Astrocyte (in vitro differentiated cells and primary cell): ENCODE results near the gene SDK1. TPM values are rescaled to one million over a fixed set of nuclear protein-coding genes. Genes with fewer than 3 reads are reported as not detected.

ENCODE experiments used
- DNase-seq: peaks from one replicate; pipeline ENCODE4 v3.0.0-alpha.2; 2010; ENCODE audit warnings: low read depth
- FAIRE-seq: peaks from 2 replicates; lab custom pipeline; 2011; peaks lifted over from hg19 to GRCh38; lab: Jason Lieb, UNC
- H2AFZ ChIP-seq: 2 replicates; pipeline ENCODE4 v1.6.0; 2012; ENCODE audit warnings: low read depth, low read length, inconsistent platforms
- H3K27ac ChIP-seq: 2 replicates; pipeline ENCODE4 v1.5.1; 2011; ENCODE audit warnings: low read depth, low read length, inconsistent platforms
- H3K27me3 ChIP-seq: 2 replicates; pipeline ENCODE4 v1.6.0; 2011; ENCODE audit warnings: low read length, inconsistent platforms; ENCODE audit not compliant: insufficient read depth
- H3K36me3 ChIP-seq: 2 replicates; pipeline ENCODE4 v1.5.1; 2011; ENCODE audit warnings: low read length, inconsistent platforms; ENCODE audit not compliant: insufficient read depth
- H3K4me1 ChIP-seq: 2 replicates; pipeline ENCODE4 v1.5.1; 2011; ENCODE audit warnings: low read length, inconsistent platforms; ENCODE audit not compliant: insufficient read depth
- H3K4me2 ChIP-seq: 2 replicates; pipeline ENCODE4 v1.6.0; 2012; ENCODE audit warnings: low read length, inconsistent platforms
- H3K4me3 ChIP-seq: 2 replicates; pipeline ENCODE4 v1.5.1; 2011; ENCODE audit warnings: low read depth, mild to moderate bottlenecking, low read length, inconsistent platforms; ENCODE audit not compliant: insufficient read depth
- H3K79me2 ChIP-seq: 2 replicates; pipeline ENCODE4 v1.6.0; 2012; ENCODE audit warnings: mild to moderate bottlenecking, low read length, inconsistent platforms; ENCODE audit not compliant: insufficient read depth
- H3K9ac ChIP-seq: 2 replicates; pipeline ENCODE4 v1.6.0; 2012; ENCODE audit warnings: mild to moderate bottlenecking, low read length, inconsistent platforms
- H3K9me3 ChIP-seq: 2 replicates; pipeline ENCODE4 v1.5.1; 2012; ENCODE audit warnings: low read depth, mild to moderate bottlenecking, low read length, inconsistent platforms; ENCODE audit not compliant: insufficient read depth
- H4K20me1 ChIP-seq: 2 replicates; pipeline ENCODE4 v1.6.0; 2012; ENCODE audit warnings: low read length, inconsistent platforms; ENCODE audit not compliant: insufficient read depth
- H3K27ac Mint-ChIP-seq: one replicate; pipeline ENCODE4 v1.8.0; 2021; ENCODE audit warnings: mild to moderate bottlenecking, mixed read lengths; ENCODE audit not compliant: unreplicated experiment
- H3K27me3 Mint-ChIP-seq: one replicate; pipeline ENCODE4 v1.8.0; 2021; ENCODE audit warnings: low read depth, mixed read lengths; ENCODE audit not compliant: unreplicated experiment
- H3K36me3 Mint-ChIP-seq: one replicate; pipeline ENCODE4 v1.8.0; 2021; ENCODE audit warnings: low read depth, mixed read lengths; ENCODE audit not compliant: unreplicated experiment
- H3K4me1 Mint-ChIP-seq: one replicate; pipeline ENCODE4 v1.8.0; 2021; ENCODE audit warnings: low read depth, mixed read lengths; ENCODE audit not compliant: unreplicated experiment
- H3K4me3 Mint-ChIP-seq: one replicate; pipeline ENCODE4 v1.8.0; 2021; ENCODE audit warnings: mild to moderate bottlenecking, moderate library complexity, mixed read lengths; ENCODE audit not compliant: unreplicated experiment
- H3K9me3 Mint-ChIP-seq: one replicate; pipeline ENCODE4 v1.8.0; 2021; ENCODE audit warnings: mild to moderate bottlenecking, mixed read lengths; ENCODE audit not compliant: unreplicated experiment
- EZH2 ChIP-seq: IDR thresholded peaks from 2 replicates; pipeline ENCODE4 v1.6.1; 2012; ENCODE audit warnings: mild to moderate bottlenecking, low read length, inconsistent platforms; ENCODE audit not compliant: insufficient read depth
- total RNA-seq: library from RNA; stranded (reverse); gene quantifications from 2 replicates; pipeline ENCODE4 v1.2.1, GENCODE V29; 2021
- TF ChIP-seq, protein P1 (sequence below): IDR thresholded peaks from 2 replicates; pipeline ENCODE4 v1.5.1; 2011; ENCODE audit warnings: low read depth, mild to moderate bottlenecking, inconsistent platforms, low read length, moderate library complexity; ENCODE audit not compliant: insufficient read depth

Gene SDK1
- total RNA-seq, 1 donor from 2014 or later, result 4.2 TPM

- Histone ChIP-seq H3K9me3 (peaks cover 2% of the 10 kb centered on the region), H3K36me3 (no peaks in the 10 kb centered on the region), H3K4me3 (no peak overlapping the region), H4K20me1 (no peaks in the 10 kb centered on the region), H3K9ac (no peak overlapping the region), H2AFZ (no peak overlapping the region), H3K27me3 (no peaks in the 10 kb centered on the region), H3K27ac (no peak overlapping the region), H3K4me2 (no peak overlapping the region), H3K4me1 (peaks cover 6% of the 10 kb centered on the region), H3K79me2 (no peaks in the 10 kb centered on the region)
- no peak for DNase-seq
- TF ChIP-seq, protein P1, sequence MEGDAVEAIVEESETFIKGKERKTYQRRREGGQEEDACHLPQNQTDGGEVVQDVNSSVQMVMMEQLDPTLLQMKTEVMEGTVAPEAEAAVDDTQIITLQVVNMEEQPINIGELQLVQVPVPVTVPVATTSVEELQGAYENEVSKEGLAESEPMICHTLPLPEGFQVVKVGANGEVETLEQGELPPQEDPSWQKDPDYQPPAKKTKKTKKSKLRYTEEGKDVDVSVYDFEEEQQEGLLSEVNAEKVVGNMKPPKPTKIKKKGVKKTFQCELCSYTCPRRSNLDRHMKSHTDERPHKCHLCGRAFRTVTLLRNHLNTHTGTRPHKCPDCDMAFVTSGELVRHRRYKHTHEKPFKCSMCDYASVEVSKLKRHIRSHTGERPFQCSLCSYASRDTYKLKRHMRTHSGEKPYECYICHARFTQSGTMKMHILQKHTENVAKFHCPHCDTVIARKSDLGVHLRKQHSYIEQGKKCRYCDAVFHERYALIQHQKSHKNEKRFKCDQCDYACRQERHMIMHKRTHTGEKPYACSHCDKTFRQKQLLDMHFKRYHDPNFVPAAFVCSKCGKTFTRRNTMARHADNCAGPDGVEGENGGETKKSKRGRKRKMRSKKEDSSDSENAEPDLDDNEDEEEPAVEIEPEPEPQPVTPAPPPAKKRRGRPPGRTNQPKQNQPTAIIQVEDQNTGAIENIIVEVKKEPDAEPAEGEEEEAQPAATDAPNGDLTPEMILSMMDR, result no peak
- no peak for TF ChIP-seq EZH2
- Mint-ChIP-seq H3K27me3 (no peaks in the 10 kb centered on the region), H3K36me3 (peaks cover 7% of the 10 kb centered on the region), H3K9me3 (peaks cover 5% of the 10 kb centered on the region), H3K4me1 (no peaks in the 10 kb centered on the region), H3K4me3 (no peak overlapping the region), H3K27ac (no peak overlapping the region)
- FAIRE-seq, result no peak
These were observed 431.4 kb downstream of the SDK1 start for GRCh38 chr7:3732395-3733005.

- Histone ChIP-seq H2AFZ (peak overlapping the region; percentile 57), H4K20me1 (no peaks in the 10 kb centered on the region), H3K4me1 (peaks cover 6% of the 10 kb centered on the region), H3K36me3 (no peaks in the 10 kb centered on the region), H3K79me2 (no peaks in the 10 kb centered on the region), H3K9me3 (peaks cover 4% of the 10 kb centered on the region), H3K9ac (peak overlapping the region; percentile 51), H3K27ac (no peak overlapping the region), H3K4me2 (peak overlapping the region; percentile 75), H3K4me3 (peak overlapping the region; percentile 2), H3K27me3 (no peaks in the 10 kb centered on the region)
- peak; percentile 51 for DNase-seq
- no peak for TF ChIP-seq EZH2
- TF ChIP-seq, protein P1, result no peak
- Mint-ChIP-seq H3K4me3 (no peak overlapping the region), H3K27ac (no peak overlapping the region), H3K27me3 (no peaks in the 10 kb centered on the region), H3K4me1 (no peaks in the 10 kb centered on the region), H3K9me3 (peaks cover 5% of the 10 kb centered on the region), H3K36me3 (peaks cover 7% of the 10 kb centered on the region)
- FAIRE-seq, result no peak
These were observed 432.6 kb downstream of the SDK1 start for GRCh38 chr7:3733541-3734140.

DNA sequence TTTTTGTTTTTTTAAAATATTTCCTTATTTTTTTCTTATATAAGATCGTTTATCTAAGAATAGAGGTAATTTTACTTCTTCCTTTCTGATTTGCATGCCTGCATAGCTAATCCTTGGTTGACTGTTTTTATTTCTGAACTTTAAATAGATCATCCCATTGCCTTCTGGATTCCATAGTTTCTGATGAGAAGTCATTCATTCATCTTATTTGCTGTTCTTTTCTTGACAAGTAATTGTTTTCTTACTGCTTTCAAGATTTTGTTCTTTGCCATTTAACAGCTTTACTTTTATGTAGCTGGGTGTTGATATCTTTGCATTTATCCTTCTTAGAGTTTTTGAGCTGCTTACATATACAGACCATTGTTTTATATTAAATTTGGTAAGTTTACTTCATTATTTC, 437.9 kb downstream of the SDK1 start:
- no peaks in the 10 kb centered on the region for H4K20me1 ChIP-seq
- no peak overlapping the region for H3K27ac Mint-ChIP-seq
- H3K4me1 ChIP-seq, result no peaks in the 10 kb centered on the region
- H3K9me3 Mint-ChIP-seq, result peaks cover 12% of the 10 kb centered on the region
- no peaks in the 10 kb centered on the region for H3K27me3 ChIP-seq
- no peak overlapping the region for H3K9ac ChIP-seq
- no peaks in the 10 kb centered on the region for H3K36me3 ChIP-seq
- H3K4me1 Mint-ChIP-seq, result no peaks in the 10 kb centered on the region
- no peak overlapping the region for H2AFZ ChIP-seq
- no peak for TF ChIP-seq EZH2
- TF ChIP-seq, protein P1, result no peak
- H3K9me3 ChIP-seq, result peaks cover 4% of the 10 kb centered on the region
- H3K4me3 Mint-ChIP-seq, result no peak overlapping the region
- FAIRE-seq (no peak), DNase-seq (no peak)
- no peaks in the 10 kb centered on the region for H3K36me3 Mint-ChIP-seq
- no peaks in the 10 kb centered on the region for H3K79me2 ChIP-seq
- H3K4me3 ChIP-seq, result no peak overlapping the region
- no peak overlapping the region for H3K27ac ChIP-seq
- no peaks in the 10 kb centered on the region for H3K27me3 Mint-ChIP-seq
- H3K4me2 ChIP-seq, result no peak overlapping the region
